PC-3 (cell line): ENCODE measurements around the gene TNPO2.

Source experiments
- EZH2 ChIP-seq: fragments of 300-600 bp; sonication (generic); IDR thresholded peaks from one replicate; pipeline ENCODE4 v1.6.1; 2017; ENCODE audit warnings: antibody characterized with exemption, mild to moderate bottlenecking, low read length; ENCODE audit not compliant: unreplicated experiment
- TF ChIP-seq, protein P1 (sequence below): fragments of 300-600 bp; sonication (generic); conservative IDR thresholded peaks from 2 replicates; pipeline ENCODE4 v1.5.1; 2017; ENCODE audit warnings: antibody characterized with exemption, low read depth, mild to moderate bottlenecking, low read length

DNA sequence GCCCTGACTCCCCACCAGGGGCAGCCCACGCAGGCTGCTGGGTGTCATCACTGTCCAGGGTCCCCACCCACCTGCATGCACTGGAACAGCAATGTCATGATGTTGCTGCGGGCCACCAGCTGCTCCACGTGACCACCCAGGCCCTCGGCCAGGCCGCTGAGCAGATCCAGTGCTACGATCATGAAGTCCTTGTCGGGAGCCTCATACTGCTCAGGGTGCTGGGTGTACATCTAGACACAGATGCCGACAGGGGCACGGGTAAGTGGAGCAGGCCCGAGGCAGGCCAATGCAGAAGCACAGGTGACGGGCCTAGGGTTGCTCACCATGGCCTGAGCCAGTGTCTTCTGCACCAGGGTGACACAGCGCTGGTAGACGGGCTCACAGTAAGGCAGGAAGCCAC lies 18.6 kb downstream of the TNPO2 start:
- no peak for TF ChIP-seq EZH2
- TF ChIP-seq, protein P1, sequence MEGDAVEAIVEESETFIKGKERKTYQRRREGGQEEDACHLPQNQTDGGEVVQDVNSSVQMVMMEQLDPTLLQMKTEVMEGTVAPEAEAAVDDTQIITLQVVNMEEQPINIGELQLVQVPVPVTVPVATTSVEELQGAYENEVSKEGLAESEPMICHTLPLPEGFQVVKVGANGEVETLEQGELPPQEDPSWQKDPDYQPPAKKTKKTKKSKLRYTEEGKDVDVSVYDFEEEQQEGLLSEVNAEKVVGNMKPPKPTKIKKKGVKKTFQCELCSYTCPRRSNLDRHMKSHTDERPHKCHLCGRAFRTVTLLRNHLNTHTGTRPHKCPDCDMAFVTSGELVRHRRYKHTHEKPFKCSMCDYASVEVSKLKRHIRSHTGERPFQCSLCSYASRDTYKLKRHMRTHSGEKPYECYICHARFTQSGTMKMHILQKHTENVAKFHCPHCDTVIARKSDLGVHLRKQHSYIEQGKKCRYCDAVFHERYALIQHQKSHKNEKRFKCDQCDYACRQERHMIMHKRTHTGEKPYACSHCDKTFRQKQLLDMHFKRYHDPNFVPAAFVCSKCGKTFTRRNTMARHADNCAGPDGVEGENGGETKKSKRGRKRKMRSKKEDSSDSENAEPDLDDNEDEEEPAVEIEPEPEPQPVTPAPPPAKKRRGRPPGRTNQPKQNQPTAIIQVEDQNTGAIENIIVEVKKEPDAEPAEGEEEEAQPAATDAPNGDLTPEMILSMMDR, result no peak
